GM21423 (cell line): Measurements from ENCODE around the gene SLC35E1.

Experiments used
- ATAC-seq: cut with Tn5 transposase; IDR thresholded peaks from one replicate; pipeline ENCODE4 v1.9.1; 2021; ENCODE audit warnings: mild to moderate bottlenecking, moderate library complexity; ENCODE audit not compliant: unreplicated experiment

The SLC35E1 gene

GRCh38 chr19:16582486-16583261 is 10.5 kb upstream of the SLC35E1 start:
- ATAC-seq: no peak

DNA sequence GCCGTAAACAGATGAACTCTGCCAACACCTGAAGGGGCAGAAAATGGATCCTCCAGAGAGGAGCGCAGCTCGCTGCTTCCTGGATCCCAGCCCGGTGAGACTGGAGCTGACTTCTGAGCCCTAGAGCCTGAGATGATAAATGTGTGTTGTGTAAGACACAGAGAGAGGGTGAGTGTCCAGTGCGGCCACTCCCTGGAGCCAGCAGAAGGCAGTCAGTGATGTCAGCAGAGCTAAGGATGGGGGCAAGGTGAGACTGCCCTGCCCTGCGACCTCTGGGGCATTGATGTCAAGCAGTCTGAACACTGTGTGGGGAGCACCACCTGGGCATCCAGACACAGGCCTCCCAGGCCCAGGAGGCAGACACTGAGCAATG is 9.7 kb upstream of the SLC35E1 start:
- ATAC-seq: no peak

DNA sequence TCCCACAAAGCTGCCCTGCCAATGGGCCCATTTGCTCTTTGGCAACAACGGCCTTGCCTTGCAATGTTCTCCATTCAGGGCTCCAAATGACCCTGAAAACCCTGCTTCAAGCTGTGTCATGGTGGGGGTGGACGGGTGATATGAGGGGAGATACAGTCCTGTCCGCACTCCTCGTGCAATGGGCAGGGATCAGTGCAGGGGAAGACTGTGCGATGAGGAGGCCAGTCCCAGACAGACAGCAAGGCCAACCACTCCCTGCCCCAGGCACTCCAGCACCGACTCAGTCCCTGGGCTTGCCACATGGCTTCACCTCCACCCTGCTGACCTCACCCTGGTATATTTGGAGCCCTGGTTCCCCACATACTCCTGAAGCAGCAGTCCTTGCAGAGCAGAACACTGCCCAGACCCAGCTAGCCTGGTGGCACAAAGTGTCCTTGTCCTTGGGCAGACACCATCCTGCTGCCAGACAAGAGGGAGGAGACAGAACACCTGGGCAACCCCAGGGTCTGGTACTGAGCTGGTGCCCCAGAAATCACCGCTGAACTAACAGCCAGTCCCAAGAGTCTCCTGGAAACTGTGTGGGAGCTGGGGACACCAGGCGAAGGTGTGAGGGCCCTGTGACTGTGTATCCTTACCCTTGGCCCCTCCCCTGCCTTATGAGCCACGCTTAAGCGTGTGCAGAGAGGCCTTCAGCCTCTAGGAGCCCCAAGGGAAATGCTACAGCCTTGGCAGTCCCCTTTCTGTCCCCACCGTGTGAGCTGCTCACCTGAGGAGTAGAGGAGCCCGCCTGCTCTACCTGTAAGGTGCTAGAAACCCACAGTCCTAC is 9.1 kb upstream of the SLC35E1 start:
- no peak for ATAC-seq

DNA sequence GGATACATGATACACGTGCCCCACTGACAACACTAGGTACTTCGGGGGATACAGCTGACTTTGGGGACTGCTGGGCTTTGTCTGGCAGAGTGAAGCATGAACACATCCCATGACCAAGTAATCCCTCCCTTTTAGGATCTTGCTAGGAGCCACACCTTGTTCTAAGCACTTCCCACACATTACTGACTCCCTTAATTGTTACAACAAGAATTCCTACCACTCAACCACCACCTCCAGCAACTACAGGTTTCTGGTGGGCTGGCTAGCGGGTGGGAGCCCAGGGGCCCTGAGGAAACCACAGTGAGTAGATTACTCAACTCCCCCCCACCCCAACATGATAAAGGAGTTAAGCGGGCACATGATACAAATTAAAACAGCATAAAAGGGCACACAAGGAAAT is 7.2 kb upstream of the SLC35E1 start:
- ATAC-seq: no peak

DNA sequence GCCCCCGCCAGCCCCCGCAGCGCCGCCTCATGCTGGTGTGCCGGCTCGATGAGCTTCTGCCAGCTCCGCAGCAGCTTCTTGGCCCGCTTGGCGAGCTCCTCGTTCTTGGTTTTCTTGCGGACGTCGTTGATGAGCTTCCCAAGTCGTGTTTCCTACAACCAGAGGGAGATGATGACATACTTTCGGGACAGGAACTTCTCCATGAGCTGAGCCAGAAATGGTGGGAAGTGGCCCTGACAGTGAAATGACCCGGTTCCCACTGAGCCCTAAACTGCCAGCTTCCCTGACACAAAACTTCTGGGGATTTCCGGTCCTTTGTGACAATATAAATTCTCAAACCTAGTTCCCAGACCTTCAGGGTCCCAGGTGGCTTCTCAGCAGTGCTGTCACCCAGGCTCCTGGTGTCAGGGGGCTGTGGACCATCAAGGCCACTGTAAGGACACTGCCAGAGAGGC is 5.3 kb upstream of the SLC35E1 start:
- no peak for ATAC-seq

- ATAC-seq: no peak
Measured at GRCh38 chr19:16576690-16577530, 4.7 kb upstream of the SLC35E1 start.

GRCh38 chr19:16575861-16576689 is 3.9 kb upstream of the SLC35E1 start:
- no peak for ATAC-seq

- no peak for ATAC-seq
Measured at GRCh38 chr19:16575282-16575681, 3.1 kb upstream of the SLC35E1 start.

DNA sequence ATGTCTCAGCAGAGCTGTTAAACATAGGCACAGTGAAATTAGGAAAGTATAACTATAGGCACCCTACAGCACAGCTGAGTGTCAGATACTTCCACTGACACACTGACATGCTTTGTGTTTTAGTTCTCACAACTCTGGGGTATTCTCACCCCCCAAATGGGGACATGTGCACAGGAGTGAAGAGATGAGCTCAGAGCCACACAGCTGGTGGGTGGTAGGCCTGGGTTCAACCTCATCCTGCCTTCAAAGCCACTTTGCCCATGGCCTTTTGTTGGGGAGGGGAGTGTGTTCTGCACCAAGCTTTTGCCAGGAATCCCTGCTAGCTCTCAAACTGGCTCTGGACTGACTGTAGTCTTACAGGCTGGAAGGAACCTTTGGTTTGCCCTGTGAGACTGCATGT is 1.7 kb upstream of the SLC35E1 start:
- ATAC-seq: no peak

DNA sequence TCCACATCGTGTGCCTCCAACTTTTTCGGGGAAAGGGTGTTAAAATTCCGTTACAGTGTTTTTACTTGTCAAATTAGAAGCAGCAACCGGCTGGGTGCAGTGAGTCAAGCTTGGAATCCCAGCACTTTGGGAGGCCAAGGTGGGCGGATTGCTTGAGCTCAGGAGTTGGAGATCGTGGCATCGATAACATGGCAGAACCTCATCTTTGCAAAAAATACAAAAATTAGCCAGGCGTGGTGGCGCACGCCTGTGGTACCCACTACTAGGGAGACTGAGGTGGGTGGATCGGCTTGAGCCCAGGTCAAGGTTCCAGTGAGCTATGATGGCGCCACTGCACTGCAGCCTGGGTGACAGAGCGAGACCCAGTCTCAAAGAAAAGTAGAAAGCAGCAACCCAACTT is 1.1 kb upstream of the SLC35E1 start:
- no peak for ATAC-seq

DNA sequence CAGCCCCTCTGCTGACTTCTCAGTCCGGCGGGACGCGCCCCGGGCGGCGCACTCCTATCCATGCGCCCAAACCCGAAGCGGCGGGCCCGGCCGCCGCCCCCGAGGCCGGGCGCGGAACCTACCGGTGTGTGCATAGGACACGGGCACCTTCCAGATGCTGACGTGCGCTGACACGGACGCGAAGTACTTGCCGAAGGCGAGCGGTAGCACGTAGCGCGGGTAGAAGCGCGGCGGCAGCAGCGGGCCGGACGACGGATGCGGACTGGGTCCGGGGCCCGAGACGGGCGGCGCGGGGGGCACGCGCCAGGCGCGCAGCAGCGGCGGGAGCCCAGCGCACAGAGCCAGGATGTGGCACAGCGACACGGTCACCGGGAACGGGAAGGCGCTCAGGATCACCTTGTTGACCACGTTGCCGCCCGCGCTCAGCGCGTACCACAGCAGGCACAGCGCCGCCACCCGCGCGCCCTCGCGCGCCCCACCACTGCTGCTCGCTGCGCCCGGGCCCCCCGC is 338 bp downstream of the SLC35E1 start:
- peak; percentile 13 for ATAC-seq

GRCh38 chr19:16571283-16571682 is 932 bp downstream of the SLC35E1 start:
- no peak for ATAC-seq

GRCh38 chr19:16569609-16570320 is 2.5 kb downstream of the SLC35E1 start:
- no peak for ATAC-seq

- ATAC-seq: no peak
Measured at GRCh38 chr19:16566702-16567101, 5.5 kb downstream of the SLC35E1 start.

DNA sequence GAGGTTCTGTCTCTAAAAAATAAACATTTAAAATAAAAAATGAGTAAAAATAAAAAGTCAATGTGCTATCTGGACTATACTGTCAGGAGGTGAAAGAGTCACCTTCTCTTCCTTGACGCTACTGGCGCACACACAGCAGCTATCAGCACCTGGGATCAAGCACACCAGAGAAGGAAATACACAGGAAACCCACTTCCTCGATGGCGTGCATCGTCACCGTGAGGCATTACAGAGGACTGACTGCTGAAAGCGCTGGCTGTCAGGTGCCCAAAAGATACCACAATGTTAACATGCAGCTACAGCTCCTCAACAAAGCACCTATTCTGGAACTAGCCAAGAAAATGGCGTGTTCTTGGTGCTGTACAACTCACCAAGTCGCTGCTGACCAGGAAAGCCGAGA is 6.1 kb downstream of the SLC35E1 start:
- no peak for ATAC-seq

DNA sequence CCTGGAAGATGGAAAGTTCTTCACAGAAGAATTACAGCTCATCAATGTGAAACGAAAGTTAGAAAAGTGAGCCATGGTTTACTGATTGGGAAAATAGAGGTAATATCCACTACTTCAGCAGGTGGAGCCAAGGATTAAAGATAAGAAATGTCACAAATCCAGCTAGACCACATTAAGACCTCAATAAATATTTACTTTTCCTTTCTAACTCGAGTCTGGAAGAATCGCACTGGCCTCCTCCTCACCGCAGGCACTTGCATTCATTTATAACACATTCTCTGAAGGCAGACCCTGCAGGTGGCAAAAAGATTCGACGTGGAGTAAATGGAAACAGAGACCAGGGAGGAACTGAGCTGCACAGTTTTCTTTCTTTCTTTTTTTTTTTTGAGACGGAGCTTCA is 7.4 kb downstream of the SLC35E1 start:
- ATAC-seq: no peak

GRCh38 chr19:16562608-16563025 is 9.6 kb downstream of the SLC35E1 start:
- no peak for ATAC-seq

DNA sequence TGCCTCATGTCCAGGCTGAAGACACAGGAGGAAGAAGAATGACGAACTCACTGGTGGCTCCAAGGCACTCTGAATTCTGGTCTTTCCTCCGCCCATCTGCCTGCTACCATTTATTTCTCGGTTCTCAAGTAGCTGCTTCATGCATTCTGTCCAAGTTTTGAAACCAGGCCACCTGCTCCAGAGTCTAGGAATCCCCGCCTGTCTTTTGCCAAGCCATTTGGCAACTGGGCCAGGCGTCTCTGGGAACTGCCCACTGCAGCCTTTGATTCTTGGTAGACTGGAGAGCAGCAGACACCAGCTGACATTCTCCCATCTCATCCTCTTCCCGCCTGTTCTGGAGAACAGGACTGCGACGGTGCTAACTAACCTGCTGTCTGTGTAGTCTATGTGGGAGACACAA is 10.8 kb downstream of the SLC35E1 start:
- no peak for ATAC-seq

DNA sequence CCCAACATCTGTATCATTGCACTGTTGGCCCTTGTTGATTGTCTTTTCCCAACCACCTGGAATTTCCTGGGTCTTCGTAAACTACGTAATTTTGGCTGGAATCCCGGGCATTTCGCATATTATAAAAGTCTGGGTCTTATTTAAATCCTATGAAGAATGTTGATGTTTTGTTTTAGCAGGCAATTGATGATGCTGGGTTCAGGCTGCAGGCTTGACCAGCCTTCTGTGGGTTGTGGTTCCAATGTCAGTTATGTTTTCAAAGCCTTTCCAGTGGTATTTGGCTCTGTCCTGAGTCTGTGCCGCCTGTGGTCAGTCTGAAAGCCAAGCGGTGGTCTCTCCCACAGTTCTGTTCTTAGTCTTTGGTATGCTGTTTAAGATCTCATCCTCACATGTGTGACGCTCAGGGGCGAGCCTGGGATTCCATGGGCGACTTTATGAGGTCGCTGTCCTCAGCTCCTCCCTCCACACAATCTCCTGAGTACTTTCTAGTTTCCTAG is 12.4 kb downstream of the SLC35E1 start:
- ATAC-seq: no peak
